ENCODE measurements around the gene FUT8. TPM values are rescaled to one million over a fixed set of nuclear protein-coding genes. Genes with fewer than 3 reads are reported as not detected.

Gene FUT8
- polyA plus RNA-seq, 1 of the 3 experiments (the other 2 are of a cell fraction), result 31.7 TPM

- peak overlapping the region; percentile 99 for H3K4me2 ChIP-seq
- no peaks in the 10 kb centered on the region for H3K27me3 ChIP-seq (ENCODE audit: insufficient read depth)
- H3K79me2 ChIP-seq (ENCODE audit: insufficient read depth), result peaks cover 38% of the 10 kb centered on the region
- TF ChIP-seq TAF1 (IDR thresholded peaks at IDR 0.05; ENCODE audit: borderline replicate concordance, low read depth, low read length) (no peak), JUND (IDR thresholded peaks at IDR 0.05) (no peak), SIN3A (IDR thresholded peaks at IDR 0.05; ENCODE audit: borderline replicate concordance, low read depth, low read length) (no peak; the same call in 1 of the 2 replicates), ELF1 (IDR thresholded peaks at IDR 0.05) (peak; percentile 52; the same call in 1 of the 2 replicates), POLR2AphosphoS5 (IDR thresholded peaks at IDR 0.05; ENCODE audit: low read depth, low read length) (peak; percentile 68), NFIC (IDR thresholded peaks at IDR 0.05; ENCODE audit: borderline replicate concordance) (0 out of 2 replicates have a peak, but pooled peaks have one; percentile 9), IRF3 (IDR thresholded peaks at IDR 0.05; ENCODE audit: low read depth, low read length) (peak; percentile 60), RFX5 (IDR thresholded peaks at IDR 0.05; ENCODE audit: low read length) (peak; percentile 77), FOXM1 (IDR thresholded peaks at IDR 0.05; ENCODE audit: low read depth) (0 out of 2 replicates have a peak, but pooled peaks have one; percentile 18), CHD2 (IDR thresholded peaks at IDR 0.05; ENCODE audit: low read length, partially characterized antibody) (peak; percentile 11), PBX3 (IDR thresholded peaks at IDR 0.05) (peak; percentile 99)
- WGBS (ENCODE audit: low lambda C conversion rate), result 4% methylated on average over 18 of the region's 31 CpGs
- peaks cover 0 to 6% of the 10 kb centered on the region in 2 experiments; a peak in 2 of 4 replicates for H3K4me1 ChIP-seq (ENCODE audit: control insufficient read depth in 1 of 2, insufficient read depth in 2 of 2, low read depth in 1 of 2, low read length in 1 of 2)
- H3F3A ChIP-seq (replicated peaks; ENCODE audit: insufficient read depth), result peaks cover 10% of the 10 kb centered on the region
- ChIA-PET POLR2A (interaction anchor here (0.6 to 1.3 kb wide), 4 partner anchors 247 to 549 kb away, joined by 3 read pairs; no protein-coding TSS in a partner anchor), CTCF (interaction anchor here (0.8 to 8.8 kb wide), 27 partner anchors 13 to 957 kb away, joined by 3 to 174 read pairs (median 4); partner anchors contain the start of gene FNTB)
- peak overlapping the region; percentile 94 to 95 for H3K4me3 ChIP-seq (ENCODE audit: low read depth in 2 of 2, low read length in 1 of 2)
- H4K20me1 ChIP-seq (ENCODE audit: insufficient read depth), result no peaks in the 10 kb centered on the region; the same call in 1 of the 2 replicates
- H3K27ac ChIP-seq (ENCODE audit: low read depth in 2 of 2, low read length in 1 of 2), result peak overlapping the region; percentile 91 to 97
- peak overlapping the region; percentile 93 for H2AFZ ChIP-seq (ENCODE audit: low read depth)
- H3K9ac ChIP-seq, result peak overlapping the region; percentile 98
- H3K9me3 ChIP-seq, result no peaks in the 10 kb centered on the region
- DNase-seq, result peak; percentile 82
- H3K9me2 ChIP-seq, result no peaks in the 10 kb centered on the region
- no peaks in the 10 kb centered on the region for H3K36me3 ChIP-seq (replicated peaks in 1 of 2; ENCODE audit: control insufficient read depth in 1 of 2, insufficient read depth in 2 of 2, low read length in 1 of 2)
Measured at GRCh38 chr14:65411656-65412031, 886 bp upstream of the FUT8 start.

GRCh38 chr14:65412856-65413738 lies 567 bp downstream of the FUT8 start:
- H3K36me3 ChIP-seq (replicated peaks in 1 of 2; ENCODE audit: control insufficient read depth in 1 of 2, insufficient read depth in 2 of 2, low read length in 1 of 2), result no peaks in the 10 kb centered on the region
- peak; percentile 69 for DNase-seq
- peaks cover 10% of the 10 kb centered on the region for H3F3A ChIP-seq (replicated peaks; ENCODE audit: insufficient read depth)
- H3K9me2 ChIP-seq, result no peaks in the 10 kb centered on the region
- no peak for TF ChIP-seq IRF3 (IDR thresholded peaks at IDR 0.05; ENCODE audit: low read depth, low read length)
- 0 out of 2 replicates have a peak, but pooled peaks have one; percentile 8 for TF ChIP-seq ZBTB33 (IDR thresholded peaks at IDR 0.05; ENCODE audit: borderline replicate concordance, low read depth)
- TF ChIP-seq TAF1 (IDR thresholded peaks at IDR 0.05; ENCODE audit: borderline replicate concordance, low read depth, low read length), result peak; percentile 39; the same call in 1 of the 2 replicates
- 1% methylated on average over 19 of the region's 87 CpGs for WGBS (ENCODE audit: low lambda C conversion rate)
- H3K9me3 ChIP-seq, result no peaks in the 10 kb centered on the region
- peak overlapping the region; percentile 53; the same call in 1 of the 2 replicates for H2AFZ ChIP-seq (ENCODE audit: low read depth)
- H3K4me1 ChIP-seq (ENCODE audit: control insufficient read depth in 1 of 2, insufficient read depth in 2 of 2, low read depth in 1 of 2, low read length in 1 of 2), result peaks cover 0 to 6% of the 10 kb centered on the region in 2 experiments; a peak in 2 of 4 replicates
- H3K27ac ChIP-seq (ENCODE audit: low read depth in 2 of 2, low read length in 1 of 2), result peak overlapping the region; percentile 91 to 97
- peak overlapping the region; percentile 84 for H3K9ac ChIP-seq
- no peaks in the 10 kb centered on the region for H3K27me3 ChIP-seq (ENCODE audit: insufficient read depth)
- no peaks in the 10 kb centered on the region; the same call in 1 of the 2 replicates for H4K20me1 ChIP-seq (ENCODE audit: insufficient read depth)
- peak overlapping the region; percentile 90 to 95 for H3K4me3 ChIP-seq (ENCODE audit: low read depth in 2 of 2, low read length in 1 of 2)
- POLR2A ChIA-PET, result interaction anchor here (0.6 to 1.2 kb wide), 4 partner anchors 198 to 950 kb away, joined by 3 read pairs; no protein-coding TSS in a partner anchor
- CTCF ChIA-PET, result interaction anchor here (0.6 to 8.8 kb wide), 30 partner anchors 14 to 1099 kb away, joined by 3 to 174 read pairs (median 4); no protein-coding TSS in a partner anchor
- H3K79me2 ChIP-seq (ENCODE audit: insufficient read depth), result peaks cover 52% of the 10 kb centered on the region
- peak overlapping the region; percentile 88 for H3K4me2 ChIP-seq
